Measurements from ENCODE around the gene C19orf47.
A peak's percentile ranks its signal among the peaks of the same experiment; 100 is the strongest.

C19orf47 gene

GRCh38 chr19:40322271-40322610, 26.0 kb downstream of the C19orf47 start:
- intact Hi-C loops (cut with DNase I), result no loop called here
- peak in 2 of 10 donors; percentile 6 to 72 for DNase-seq

- DNase-seq, result peak in 3 of 10 donors; percentile 28 to 61 (median 59)
- intact Hi-C loops (cut with DNase I), result no loop called here
These were observed 26.5 kb downstream of the C19orf47 start for GRCh38 chr19:40321566-40322270.

- intact Hi-C loops (cut with DNase I), result no loop called here
- DNase-seq, result peak in 3 of 10 donors; percentile 61 to 78 (median 72)
These were observed 27.1 kb downstream of the C19orf47 start for GRCh38 chr19:40321076-40321475.

DNA sequence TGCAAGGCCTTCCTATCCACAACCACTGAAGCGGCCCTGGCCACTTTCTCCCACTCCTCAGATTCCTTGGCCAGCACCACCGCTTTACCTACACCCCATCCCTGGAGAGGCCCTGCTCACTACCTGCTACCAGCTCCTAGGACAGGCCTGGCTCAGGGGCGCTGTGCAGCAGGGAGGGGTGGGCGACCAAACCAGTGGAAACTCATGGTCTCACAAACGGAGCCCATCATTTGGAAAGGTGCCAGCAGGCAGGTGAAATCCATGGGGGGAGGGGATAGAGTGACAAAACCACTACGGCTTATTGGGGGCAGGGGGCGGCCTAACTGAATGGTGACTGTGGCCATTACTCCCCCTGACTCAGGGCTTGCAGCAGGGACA, 27.6 kb downstream of the C19orf47 start:
- intact Hi-C loops (cut with DNase I), result no loop called here
- DNase-seq, result peak in 3 of 10 donors; percentile 43 to 62 (median 58)

DNA sequence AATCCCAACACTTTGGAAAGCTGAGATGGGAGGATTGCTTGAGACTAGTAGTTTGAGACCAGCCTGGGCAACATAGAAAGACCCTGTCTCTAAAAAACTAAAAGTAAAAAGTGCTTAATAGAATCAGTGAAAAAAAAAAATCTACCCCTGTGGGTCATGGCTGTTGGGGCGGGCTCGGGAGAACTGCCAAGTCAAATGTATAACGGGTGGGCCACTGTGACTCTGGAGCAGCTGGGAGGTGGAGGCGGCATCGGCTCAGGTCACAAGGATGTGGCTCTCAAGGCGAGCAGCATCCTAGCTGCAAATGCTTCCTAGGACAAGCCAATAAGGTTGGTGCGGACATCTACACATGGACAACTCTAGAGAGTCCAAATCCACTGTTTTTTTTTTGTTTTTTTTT, 30.9 kb downstream of the C19orf47 start:
- peak in 3 of 10 donors; percentile 57 to 76 (median 59) for DNase-seq
- intact Hi-C loops (cut with DNase I), result no loop called here

DNA sequence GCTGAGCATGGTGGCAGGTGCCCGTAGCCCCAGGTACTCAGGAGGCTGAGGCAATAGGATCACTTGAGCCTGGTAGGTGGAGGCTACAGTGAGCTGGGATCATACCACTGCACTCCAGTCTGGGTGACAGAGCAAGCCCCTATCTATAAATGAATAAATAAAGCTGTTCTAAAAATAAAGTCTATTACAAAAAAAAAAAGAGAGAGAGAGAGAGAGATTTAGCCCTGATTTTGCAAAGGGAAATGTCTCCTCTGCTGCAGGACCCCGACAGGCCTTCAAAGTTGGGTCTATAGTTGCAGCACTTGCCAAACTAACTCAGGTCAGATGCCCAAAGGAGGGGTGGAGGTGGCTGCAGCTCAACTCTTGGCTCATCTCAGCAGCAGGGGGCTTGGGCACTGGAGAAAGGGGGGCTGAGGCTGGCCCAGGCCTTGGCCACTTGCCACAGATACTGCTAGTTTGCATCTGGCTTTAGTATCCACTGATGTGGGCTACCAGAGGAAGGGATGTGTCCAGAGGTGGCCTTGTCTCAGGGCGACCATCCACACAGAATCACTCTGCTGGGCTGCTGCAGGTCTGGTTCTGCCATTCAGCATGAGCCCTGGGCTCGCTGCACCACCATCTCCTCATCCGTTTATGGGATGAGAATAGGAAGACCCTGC, 32.3 kb downstream of the C19orf47 start:
- DNase-seq, result peak in 3 of 10 donors; percentile 35 to 75 (median 48)
- intact Hi-C loops (cut with DNase I), result no loop called here

GRCh38 chr19:40314656-40315055, 33.5 kb downstream of the C19orf47 start:
- DNase-seq, result no peak
- intact Hi-C loops (cut with DNase I), result no loop called here

DNA sequence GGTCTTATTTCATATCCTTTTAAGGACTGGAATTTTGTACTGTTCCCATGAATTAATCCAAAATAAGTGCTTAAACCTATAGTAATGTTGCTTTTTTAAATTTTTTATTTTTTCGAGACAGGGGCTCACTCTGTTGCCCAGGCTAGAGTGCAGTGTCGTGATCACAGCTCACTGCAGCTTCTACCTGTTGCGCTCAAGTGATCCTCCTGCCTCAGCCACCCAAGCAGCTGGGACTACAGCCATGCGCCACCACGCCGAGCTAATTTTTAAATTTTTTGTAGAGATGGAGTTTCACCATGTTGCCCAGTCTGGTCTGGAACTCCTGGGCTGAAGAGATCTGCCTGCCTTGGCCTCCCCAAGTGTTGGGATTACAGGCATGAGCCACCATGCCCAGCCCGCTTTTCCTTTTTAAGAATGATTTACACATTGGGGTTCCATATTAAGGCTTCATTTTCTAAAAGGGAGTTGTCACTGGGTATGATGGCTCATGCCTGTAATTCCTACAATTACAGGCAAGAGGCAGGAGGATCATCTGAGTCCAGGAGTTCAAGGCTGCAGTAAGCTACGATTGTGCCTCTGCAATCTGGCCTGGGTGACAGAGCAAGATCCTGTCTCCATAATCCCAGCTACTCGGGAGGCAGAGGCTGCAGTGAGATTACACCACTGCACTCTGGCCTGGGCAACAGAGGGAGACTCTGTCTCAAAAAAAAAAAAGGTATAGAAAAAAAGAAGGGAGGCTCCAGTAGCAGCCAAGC, 34.8 kb downstream of the C19orf47 start:
- DNase-seq, result peak in 2 of 10 donors; percentile 1 to 9
- intact Hi-C loops (cut with DNase I), result no loop called here

GRCh38 chr19:40312533-40312932, 35.7 kb downstream of the C19orf47 start:
- intact Hi-C loops (cut with DNase I), result no loop called here

DNA sequence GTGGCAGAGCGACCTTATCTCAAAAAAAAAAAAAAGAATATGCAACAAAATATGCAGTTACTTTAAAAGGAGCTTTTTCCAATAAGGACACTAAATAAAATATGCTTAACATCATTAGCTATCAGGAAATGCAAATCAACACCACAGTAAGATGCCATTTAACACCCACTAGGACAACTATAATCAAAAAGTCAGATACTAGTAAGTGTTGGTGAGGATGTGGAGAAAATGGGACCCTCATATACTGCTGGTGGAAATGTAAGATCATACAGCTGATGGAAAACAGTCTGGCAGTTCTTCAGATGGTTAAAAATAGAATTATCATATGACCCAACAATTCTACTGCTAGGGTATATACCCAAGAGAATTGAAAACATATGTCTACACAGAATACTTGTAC, 38.5 kb downstream of the C19orf47 start:
- intact Hi-C loops (cut with DNase I), result loop anchor here (5.0 to 10.0 kb wide), 3 partner anchors 115 to 325 kb away; partner anchors contain the start of gene SERTAD1
- no peak for DNase-seq

More at GRCh38 chr19:40312533-40312932, 35.7 kb downstream of the C19orf47 start:
- peak in 1 of 10 donors; percentile 22 for DNase-seq

DNA sequence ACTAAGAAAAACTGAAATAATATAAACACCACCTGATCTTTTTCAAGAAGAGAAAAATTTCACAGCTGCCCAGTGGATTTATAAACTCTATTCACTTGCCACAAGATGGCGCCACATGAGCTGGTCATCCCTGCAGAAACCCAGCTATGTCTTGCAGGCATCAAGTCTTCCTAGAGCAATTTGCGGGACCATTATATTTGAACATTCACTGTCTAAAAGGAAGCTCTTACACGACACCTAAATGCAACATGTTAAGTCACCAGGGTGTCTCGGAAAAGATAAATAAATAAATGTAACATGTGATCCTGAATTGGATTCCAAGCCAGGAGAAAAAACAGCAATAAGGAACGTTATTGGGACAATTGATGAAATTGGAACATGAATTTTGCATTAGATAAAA, 42.8 kb downstream of the C19orf47 start:
- DNase-seq, result peak; percentile 54 to 97 (median 82)
- intact Hi-C loops (cut with DNase I), result loop anchor here (5.0 to 10.0 kb wide), 3 partner anchors 119 to 329 kb away; partner anchors contain the start of gene SERTAD1

- DNase-seq, result peak in 2 of 10 donors; percentile 20 to 32
- intact Hi-C loops (cut with DNase I), result loop anchor here (10.0 kb wide), 2 partner anchors 120 to 330 kb away; partner anchors contain the start of gene SERTAD1
These were observed 43.9 kb downstream of the C19orf47 start for GRCh38 chr19:40304306-40304705.

DNA sequence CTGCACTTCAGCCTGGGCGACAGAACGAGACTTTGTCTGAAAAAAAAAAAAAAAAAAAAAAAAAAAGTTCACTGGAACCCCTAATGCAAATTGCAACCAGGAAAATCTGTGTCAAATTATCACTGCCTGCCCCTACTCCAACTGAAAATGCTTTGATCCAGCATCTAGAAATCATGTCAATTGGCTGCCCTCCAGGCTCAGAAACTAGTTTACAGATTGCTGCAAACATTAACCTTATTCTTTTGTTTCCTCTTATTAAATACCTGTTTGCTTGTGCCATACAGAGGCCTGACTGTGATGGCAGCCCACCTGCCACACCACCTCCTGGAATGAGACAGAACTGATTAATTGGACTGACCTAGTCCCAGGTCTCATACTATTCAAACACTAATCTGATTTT, 44.4 kb downstream of the C19orf47 start:
- peak in 2 of 10 donors; percentile 8 to 16 for DNase-seq
- intact Hi-C loops (cut with DNase I), result loop anchor here (10.0 kb wide), 2 partner anchors 121 to 331 kb away; partner anchors contain the start of gene SERTAD1

GRCh38 chr19:40302224-40303011, 45.8 kb downstream of the C19orf47 start:
- intact Hi-C loops (cut with DNase I), result loop anchor here (10.0 kb wide), 2 partner anchors 122 to 332 kb away; partner anchors contain the start of gene SERTAD1
- DNase-seq, result peak in 2 of 10 donors; percentile 7 to 29

GRCh38 chr19:40300668-40301067, 47.5 kb downstream of the C19orf47 start:
- peak in 1 of 10 donors; percentile 59 for DNase-seq
- intact Hi-C loops (cut with DNase I), result loop anchor here (10.0 kb wide), 2 partner anchors 124 to 334 kb away; partner anchors contain the start of gene SERTAD1

DNA sequence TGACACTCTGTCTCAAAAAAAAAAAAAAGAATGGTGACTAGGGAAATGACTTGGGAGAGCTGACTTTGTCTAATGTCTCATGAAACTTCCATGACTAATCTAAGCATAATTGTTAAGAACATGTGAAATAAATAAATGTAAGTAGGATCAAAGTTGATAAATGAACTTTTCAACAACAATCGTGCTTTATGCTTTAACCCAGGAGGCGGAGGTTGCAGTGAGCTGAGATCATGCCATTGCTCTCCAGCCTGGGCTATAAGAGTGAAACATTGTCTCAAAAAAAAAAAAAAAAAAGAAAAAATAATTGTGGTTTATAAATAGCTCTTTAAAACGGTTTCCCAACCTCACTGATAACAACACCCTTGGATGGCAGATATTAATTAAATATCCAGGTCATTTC, 50.2 kb downstream of the C19orf47 start:
- intact Hi-C loops (cut with DNase I), result no loop called here
- peak in 2 of 10 donors; percentile 4 to 5 for DNase-seq

DNA sequence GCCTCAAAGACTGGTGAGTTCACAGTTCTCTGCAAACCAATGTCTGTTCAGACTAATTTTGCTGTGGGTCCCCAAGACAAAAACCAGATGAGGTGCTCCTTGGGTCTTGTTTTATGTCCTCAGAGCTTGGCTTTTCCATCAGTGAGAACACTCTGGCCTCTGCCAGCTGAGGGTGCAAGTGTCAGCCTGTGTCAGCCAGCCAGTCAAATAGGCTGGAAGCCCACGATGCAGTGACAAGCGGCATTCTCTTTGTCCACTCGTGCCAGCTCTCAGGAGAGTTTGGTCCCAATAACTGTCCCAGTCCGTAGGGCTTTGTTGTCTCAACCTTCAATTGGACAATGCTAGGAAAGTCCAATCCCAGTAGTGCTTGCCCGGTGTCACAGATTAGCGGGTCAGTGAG, 53.6 kb downstream of the C19orf47 start:
- intact Hi-C loops (cut with DNase I), result no loop called here
- DNase-seq, result peak in 5 of 10 donors; percentile 24 to 91 (median 60)

DNA sequence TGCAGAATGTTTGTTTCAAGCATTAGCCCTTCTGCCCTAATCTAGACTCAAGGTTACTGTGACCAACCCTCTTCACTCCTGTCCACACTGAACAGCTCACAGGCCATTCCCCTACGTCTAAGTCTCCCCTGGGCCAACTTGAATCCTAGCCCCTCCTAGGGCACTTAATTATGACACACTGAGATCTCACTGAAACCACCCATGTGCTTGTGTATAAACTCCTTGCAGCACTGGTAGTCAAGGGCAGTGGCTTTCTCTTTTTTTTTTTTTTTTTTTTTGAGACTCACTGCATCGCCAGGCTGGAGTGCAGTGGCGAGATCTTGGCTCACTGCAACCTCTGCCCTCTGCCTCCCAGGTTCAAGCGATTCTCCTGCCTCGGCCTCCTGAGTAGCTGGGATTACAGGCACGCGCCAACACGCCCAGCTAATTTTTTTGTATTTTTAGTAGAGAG, 61.2 kb downstream of the C19orf47 start:
- DNase-seq, result peak in 2 of 10 donors; percentile 11 to 29
- intact Hi-C loops (cut with DNase I), result no loop called here

GRCh38 chr19:40286235-40286970, 61.8 kb downstream of the C19orf47 start:
- DNase-seq, result peak in 3 of 10 donors; percentile 55 to 66 (median 63)
- intact Hi-C loops (cut with DNase I), result no loop called here
